Measurements from ENCODE around the gene UNC79.

DNA sequence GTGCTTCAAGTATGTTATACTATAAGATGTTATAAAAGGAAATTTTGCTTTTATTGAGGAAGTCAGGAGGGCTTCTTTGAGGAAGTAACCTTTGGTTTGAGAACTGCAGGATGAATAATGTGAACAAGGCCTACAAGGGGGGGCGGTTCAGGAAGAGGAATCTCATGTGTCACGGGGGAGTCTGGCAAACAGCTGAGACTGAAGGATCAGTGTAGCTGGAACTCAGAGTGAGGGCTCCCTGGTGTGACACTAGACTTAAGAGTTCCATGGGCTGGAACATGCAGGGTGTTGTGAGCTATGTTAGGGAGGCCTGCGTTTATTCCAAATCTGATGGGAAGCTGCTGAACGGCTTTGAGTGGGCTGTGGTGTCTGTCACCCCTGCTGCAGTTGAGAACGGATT is 62.3 kb downstream of the UNC79 start:
- TF ChIP-seq POLR2AphosphoS5 (IDR thresholded peaks at IDR 0.05) (no peak), EP300 (IDR thresholded peaks at IDR 0.05; ENCODE audit: low read depth) (no peak)
- TF ChIP-seq, protein P1, sequence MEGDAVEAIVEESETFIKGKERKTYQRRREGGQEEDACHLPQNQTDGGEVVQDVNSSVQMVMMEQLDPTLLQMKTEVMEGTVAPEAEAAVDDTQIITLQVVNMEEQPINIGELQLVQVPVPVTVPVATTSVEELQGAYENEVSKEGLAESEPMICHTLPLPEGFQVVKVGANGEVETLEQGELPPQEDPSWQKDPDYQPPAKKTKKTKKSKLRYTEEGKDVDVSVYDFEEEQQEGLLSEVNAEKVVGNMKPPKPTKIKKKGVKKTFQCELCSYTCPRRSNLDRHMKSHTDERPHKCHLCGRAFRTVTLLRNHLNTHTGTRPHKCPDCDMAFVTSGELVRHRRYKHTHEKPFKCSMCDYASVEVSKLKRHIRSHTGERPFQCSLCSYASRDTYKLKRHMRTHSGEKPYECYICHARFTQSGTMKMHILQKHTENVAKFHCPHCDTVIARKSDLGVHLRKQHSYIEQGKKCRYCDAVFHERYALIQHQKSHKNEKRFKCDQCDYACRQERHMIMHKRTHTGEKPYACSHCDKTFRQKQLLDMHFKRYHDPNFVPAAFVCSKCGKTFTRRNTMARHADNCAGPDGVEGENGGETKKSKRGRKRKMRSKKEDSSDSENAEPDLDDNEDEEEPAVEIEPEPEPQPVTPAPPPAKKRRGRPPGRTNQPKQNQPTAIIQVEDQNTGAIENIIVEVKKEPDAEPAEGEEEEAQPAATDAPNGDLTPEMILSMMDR (IDR thresholded peaks at IDR 0.05), result no peak

All from transverse colon (tissue), 4 donors.